NCI-H187 (cell line): ENCODE data around the gene CDC42BPG.
A peak's percentile ranks its signal among the peaks of the same experiment; 100 is the strongest.
"Not testable (repeated sequence)": the region's sequence is repeated elsewhere in the genome, so short reads cannot be mapped to it uniquely, and the experiment has no call there.

Experiments used
- DNase-seq, 2 experiments: peaks; one replicate each; lab custom pipeline; 2025; lab: John Stamatoyannopoulos, UW

The CDC42BPG gene

GRCh38 chr11:64834723-64835615 is 9.5 kb downstream of the CDC42BPG start:
- DNase-seq = no peak

GRCh38 chr11:64834031-64834722 is 10.3 kb downstream of the CDC42BPG start:
- no peak for DNase-seq

GRCh38 chr11:64833509-64833908 is 10.9 kb downstream of the CDC42BPG start:
- no peak for DNase-seq

- DNase-seq = no peak
Measured at GRCh38 chr11:64833198-64833502, 11.3 kb downstream of the CDC42BPG start.

- DNase-seq = no peak
Measured at GRCh38 chr11:64832467-64833197, 11.8 kb downstream of the CDC42BPG start.

GRCh38 chr11:64831411-64831891 is 13.0 kb downstream of the CDC42BPG start:
- no peak for DNase-seq

GRCh38 chr11:64829536-64830251 is 14.8 kb downstream of the CDC42BPG start:
- no peak for DNase-seq

GRCh38 chr11:64827451-64827839 is 17.0 kb downstream of the CDC42BPG start:
- no peak for DNase-seq

GRCh38 chr11:64826578-64827450 is 17.6 kb downstream of the CDC42BPG start:
- no peak for DNase-seq

GRCh38 chr11:64826062-64826461 is 18.4 kb downstream of the CDC42BPG start:
- DNase-seq = no peak

GRCh38 chr11:64823568-64824119 is 20.8 kb downstream of the CDC42BPG start:
- DNase-seq = no peak

- DNase-seq = no peak
Measured at GRCh38 chr11:64817476-64817875, 27.0 kb downstream of the CDC42BPG start.

GRCh38 chr11:64815433-64815832 is 29.0 kb downstream of the CDC42BPG start:
- DNase-seq = not testable (repeated sequence)

GRCh38 chr11:64814712-64815187 is 29.7 kb downstream of the CDC42BPG start:
- no peak for DNase-seq

- DNase-seq = no peak
Measured at GRCh38 chr11:64813826-64814225, 30.6 kb downstream of the CDC42BPG start.

GRCh38 chr11:64810891-64811272 is 33.6 kb downstream of the CDC42BPG start:
- DNase-seq = no peak

GRCh38 chr11:64810271-64810890 is 34.1 kb downstream of the CDC42BPG start, which contains the start of gene MEN1:
Gene MEN1 (minus strand): TSS chr11:64810551. CDS start chr11:64810109, 442 bp downstream.
- peak; percentile 88 to 90 for DNase-seq

GRCh38 chr11:64809781-64810241 is 34.6 kb downstream of the CDC42BPG start:
- DNase-seq = no peak

GRCh38 chr11:64805481-64805880 is 39.0 kb downstream of the CDC42BPG start:
- no peak for DNase-seq
